Fibroblast of lung (primary cell): ENCODE data around the gene C1QTNF9B. TPM values are rescaled to one million over a fixed set of nuclear protein-coding genes. Genes with fewer than 3 reads are reported as not detected.

Experiments
- DNase-seq, 2 donors: peaks; one replicate each; pipeline versions ENCODE4 v3.0.0 to v3.0.0-alpha.2; 2010; ENCODE audit warnings: low read depth in 2 of 2
- H2AFZ ChIP-seq: 2 replicates; pipeline ENCODE4 v1.5.1; 2012; ENCODE audit warnings: low read length, control low read depth, inconsistent platforms
- H3K27ac ChIP-seq: 2 replicates; pipeline ENCODE4 v1.5.1; 2011; ENCODE audit warnings: low read length, control low read depth; ENCODE audit not compliant: insufficient read depth
- H3K27me3 ChIP-seq: 2 replicates; pipeline ENCODE4 v1.5.1; 2011; ENCODE audit warnings: mild to moderate bottlenecking, low read length; ENCODE audit not compliant: control insufficient read depth, insufficient read depth
- H3K36me3 ChIP-seq: 2 replicates; pipeline ENCODE4 v1.5.1; 2011; ENCODE audit warnings: low read length; ENCODE audit not compliant: control insufficient read depth, insufficient read depth
- H3K4me1 ChIP-seq: 2 replicates; pipeline ENCODE4 v1.5.1; 2011; ENCODE audit warnings: low read length; ENCODE audit not compliant: control insufficient read depth, insufficient read depth; ENCODE audit errors: extremely low read depth
- H3K4me2 ChIP-seq: 2 replicates; pipeline ENCODE4 v1.5.1; 2011; ENCODE audit warnings: low read length, control low read depth; ENCODE audit not compliant: insufficient read depth; ENCODE audit errors: extremely low read depth
- H3K4me3 ChIP-seq, 4 experiments: fragments of 200-600 bp in 1 of 4; sonication (generic) in 1 of 4; replicated peaks in 1 of 4; 2 replicates each; pipeline ENCODE4 v1.5.1; 2011 to 2016; ENCODE audit warnings: low read length in 4 of 4, low read depth in 3 of 4, mild to moderate bottlenecking in 3 of 4, control low read depth in 2 of 4, inconsistent platforms in 1 of 4, mixed read lengths in 1 of 4; ENCODE audit not compliant: insufficient read depth in 1 of 4; ENCODE audit errors: control extremely low read depth in 1 of 4
- H3K79me2 ChIP-seq: 2 replicates; pipeline ENCODE4 v1.5.1; 2012; ENCODE audit warnings: mild to moderate bottlenecking, low read length, inconsistent platforms; ENCODE audit not compliant: control insufficient read depth, insufficient read depth
- H3K9ac ChIP-seq: 2 replicates; pipeline ENCODE4 v1.5.1; 2011; ENCODE audit warnings: mild to moderate bottlenecking, low read length, control low read depth; ENCODE audit not compliant: insufficient read depth
- H3K9me3 ChIP-seq: 2 replicates; pipeline ENCODE4 v1.5.1; 2012; ENCODE audit warnings: low read depth, low read length; ENCODE audit not compliant: control insufficient read depth, insufficient read depth
- H4K20me1 ChIP-seq: 2 replicates; pipeline ENCODE4 v1.5.1; 2011; ENCODE audit warnings: low read length; ENCODE audit not compliant: control insufficient read depth, insufficient read depth; ENCODE audit errors: extremely low read depth
- CTCF ChIP-seq, 2 donors: IDR thresholded peaks in 1 of 2; conservative IDR thresholded peaks in 1 of 2; 1 replicate in 1 of 2; 2 replicates in 1 of 2; pipeline ENCODE4 v1.5.1; 2011 to 2012; ENCODE audit warnings: low read length in 2 of 2, control low read depth in 1 of 2, inconsistent platforms in 1 of 2, low read depth in 1 of 2, mild to moderate bottlenecking in 1 of 2
- EZH2 ChIP-seq: IDR thresholded peaks from 2 replicates; pipeline ENCODE4 v1.5.1; 2012; ENCODE audit warnings: low read length, control low read depth, mild to moderate bottlenecking; ENCODE audit errors: missing control alignments
- polyA plus RNA-seq, 2 donors: library from polyadenylated mRNA; depleted of rRNA in 1 of 2; stranded (reverse) in 1 of 2; unstranded in 1 of 2; fragments of >200 nt; gene quantifications; 2 replicates each; pipeline ENCODE4 v1.2.1, GENCODE V29; 2011 to 2012; ENCODE audit warnings: missing spikeins in 1 of 2
- total RNA-seq: library from RNA; depleted of rRNA; stranded (reverse); fragments of >200 nt; gene quantifications from 2 replicates; pipeline ENCODE4 v1.2.1, GENCODE V29; 2014

The C1QTNF9B gene
- total and polyA plus RNA-seq, 2 donors (not counting 1 experiment from before 2014, with no cell fraction given): 0.83 to 1.1 TPM

GRCh38 chr13:23922005-23922932 is 25.0 kb upstream of the C1QTNF9B start:
- H3K36me3 ChIP-seq: no peaks in the 10 kb centered on the region
- H3K9ac ChIP-seq: no peak overlapping the region
- no peak overlapping the region for H2AFZ ChIP-seq
- H3K27ac ChIP-seq: no peak overlapping the region
- no peaks in the 10 kb centered on the region for H4K20me1 ChIP-seq
- DNase-seq: peak in 1 of 2 donors; percentile 60
- no peaks in the 10 kb centered on the region for H3K79me2 ChIP-seq
- no peaks in the 10 kb centered on the region for H3K27me3 ChIP-seq
- no peaks in the 10 kb centered on the region for H3K9me3 ChIP-seq
- no peaks in the 10 kb centered on the region for H3K4me1 ChIP-seq
- no peak overlapping the region for H3K4me3 ChIP-seq
- H3K4me2 ChIP-seq: no peak overlapping the region
- TF ChIP-seq EZH2 (no peak), CTCF (conservative IDR thresholded peaks at IDR 0.05 in 1 of 2, IDR thresholded peaks at IDR 0.05 in 1 of 2; ENCODE audit: low read depth in 1 of 2, low read length in 2 of 2) (no peak)

GRCh38 chr13:23921451-23921888 is 24.2 kb upstream of the C1QTNF9B start:
- Histone ChIP-seq H4K20me1 (no peaks in the 10 kb centered on the region), H3K9ac (no peak overlapping the region), H3K79me2 (no peaks in the 10 kb centered on the region), H3K27ac (no peak overlapping the region), H3K27me3 (no peaks in the 10 kb centered on the region), H3K4me1 (no peaks in the 10 kb centered on the region), H3K9me3 (no peaks in the 10 kb centered on the region), H3K36me3 (no peaks in the 10 kb centered on the region), H3K4me2 (no peak overlapping the region), H3K4me3 (no peak overlapping the region), H2AFZ (no peak overlapping the region)
- DNase-seq: peak; percentile 66 to 73
- TF ChIP-seq EZH2 (no peak), CTCF (conservative IDR thresholded peaks at IDR 0.05 in 1 of 2, IDR thresholded peaks at IDR 0.05 in 1 of 2; ENCODE audit: low read depth in 1 of 2, low read length in 2 of 2) (peak; percentile 61 to 67)

GRCh38 chr13:23919006-23919405 is 21.7 kb upstream of the C1QTNF9B start:
- no peak overlapping the region for H2AFZ ChIP-seq
- H3K9ac ChIP-seq: no peak overlapping the region
- no peak for DNase-seq
- no peaks in the 10 kb centered on the region for H3K36me3 ChIP-seq
- no peaks in the 10 kb centered on the region for H3K79me2 ChIP-seq
- H3K27ac ChIP-seq: no peak overlapping the region
- no peaks in the 10 kb centered on the region for H4K20me1 ChIP-seq
- no peak for TF ChIP-seq CTCF (conservative IDR thresholded peaks at IDR 0.05 in 1 of 2, IDR thresholded peaks at IDR 0.05 in 1 of 2; ENCODE audit: low read depth in 1 of 2, low read length in 2 of 2)
- no peak for TF ChIP-seq EZH2
- H3K4me2 ChIP-seq: no peak overlapping the region
- H3K4me1 ChIP-seq: no peaks in the 10 kb centered on the region
- H3K9me3 ChIP-seq: no peaks in the 10 kb centered on the region
- no peak overlapping the region for H3K4me3 ChIP-seq
- H3K27me3 ChIP-seq: no peaks in the 10 kb centered on the region
